GM18870 (cell line): ENCODE results near the gene GPC1.

Experiments used
- ATAC-seq: cut with Tn5 transposase; IDR thresholded peaks from one replicate; pipeline ENCODE4 v1.9.1; 2021; ENCODE audit warnings: moderate library complexity; ENCODE audit not compliant: unreplicated experiment

The GPC1 gene

DNA sequence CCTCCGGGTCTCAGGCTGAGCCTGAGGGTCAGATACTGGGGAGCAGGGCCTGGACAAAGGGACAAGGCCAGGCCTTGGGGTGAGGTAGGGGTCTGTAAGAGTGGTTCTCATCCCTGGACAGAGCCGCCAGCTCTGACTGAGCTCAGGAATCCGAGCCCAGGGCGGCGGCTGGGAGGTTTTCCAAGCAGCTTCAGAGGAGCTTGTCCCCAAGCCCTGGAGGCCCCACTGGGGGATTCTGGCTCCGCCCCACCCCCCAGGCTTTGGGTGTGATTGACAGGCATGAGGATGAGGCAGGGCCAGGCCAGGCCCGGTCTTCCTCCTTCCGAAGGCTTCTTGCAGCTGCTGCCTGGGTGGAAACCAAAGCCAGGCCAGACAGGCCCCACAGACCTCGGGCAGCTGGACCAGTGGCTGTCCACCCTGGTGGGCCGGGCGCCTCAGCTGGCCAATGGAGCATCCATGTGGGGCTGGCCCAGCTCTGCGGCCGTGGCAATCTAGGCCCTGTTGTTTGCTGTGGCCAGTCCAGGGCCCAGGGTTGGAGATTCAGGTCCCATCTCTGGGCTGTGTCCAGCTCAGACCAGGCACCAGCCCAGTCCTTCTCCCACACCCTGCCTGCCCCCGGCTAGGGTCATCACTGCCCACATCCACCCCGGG, 23.1 kb upstream of the GPC1 start:
- ATAC-seq, result no peak

DNA sequence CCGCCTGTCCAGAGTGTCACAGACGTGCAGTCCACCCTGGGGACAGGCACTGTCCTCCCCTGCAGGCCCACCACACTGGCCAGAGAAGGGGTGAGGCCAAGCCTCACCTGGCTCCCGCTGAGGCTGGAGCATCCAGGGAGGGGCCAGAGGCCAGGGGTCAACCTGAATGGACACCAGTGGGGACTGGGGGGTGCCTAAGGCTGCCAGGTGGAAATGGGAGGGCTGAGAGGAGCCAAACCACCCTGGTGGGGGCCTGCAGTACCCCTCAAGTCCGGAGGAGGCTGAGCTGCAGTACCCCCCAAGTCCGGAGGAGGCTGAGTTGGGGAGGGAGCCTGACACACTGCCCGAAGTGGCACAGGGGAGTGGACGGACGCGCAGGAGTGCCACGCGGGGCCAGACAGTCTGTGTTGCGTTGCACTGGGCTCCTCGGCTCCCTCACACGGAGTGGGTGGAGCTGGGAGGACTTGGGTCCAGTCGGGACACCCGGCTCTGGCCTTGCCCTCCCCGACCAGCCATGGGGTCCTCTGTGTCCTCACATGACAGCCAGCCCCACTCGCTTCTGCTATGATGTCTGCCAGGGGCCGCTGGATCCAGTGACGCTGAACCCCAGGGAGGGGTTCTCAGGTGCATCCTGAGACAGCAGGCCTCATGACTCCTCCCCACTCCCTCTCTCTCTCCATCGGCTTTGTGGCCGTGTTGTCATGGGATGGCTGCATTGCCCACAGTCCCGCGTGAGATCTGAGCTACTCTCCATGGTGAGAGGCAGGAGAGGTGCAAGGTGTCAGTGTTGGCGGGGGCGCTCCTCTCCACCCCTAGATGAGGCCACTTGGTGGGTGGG, 22.3 kb upstream of the GPC1 start:
- no peak for ATAC-seq

DNA sequence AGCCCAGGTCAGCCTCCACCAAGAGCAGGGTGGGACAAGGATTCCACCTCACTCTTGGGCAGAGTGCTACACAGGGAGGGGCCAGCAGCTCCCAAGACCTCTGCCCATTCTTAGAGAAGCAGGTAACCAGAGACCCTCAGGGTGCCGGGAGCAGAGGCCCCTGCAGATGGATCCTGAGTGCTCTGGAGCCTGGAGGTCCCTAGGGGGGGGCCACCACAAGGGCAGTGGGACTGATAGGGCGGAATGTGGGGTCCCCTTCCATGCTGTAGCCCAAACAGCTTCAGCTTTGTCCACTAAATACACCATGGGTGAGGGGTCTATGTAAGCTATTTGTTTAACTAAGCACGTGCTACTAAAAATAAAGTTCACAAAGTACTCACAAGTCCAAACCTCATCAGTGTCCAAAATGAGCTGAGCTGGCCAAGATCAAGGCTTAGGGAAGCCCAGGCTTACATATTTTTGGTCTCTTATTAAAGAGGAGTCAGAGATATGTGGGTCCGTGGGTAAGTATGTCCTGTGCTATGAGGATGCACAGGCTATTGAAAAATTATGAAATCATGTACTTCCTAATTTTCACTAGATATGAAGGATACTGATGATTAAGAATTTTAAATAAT, 21.5 kb upstream of the GPC1 start:
- no peak for ATAC-seq

DNA sequence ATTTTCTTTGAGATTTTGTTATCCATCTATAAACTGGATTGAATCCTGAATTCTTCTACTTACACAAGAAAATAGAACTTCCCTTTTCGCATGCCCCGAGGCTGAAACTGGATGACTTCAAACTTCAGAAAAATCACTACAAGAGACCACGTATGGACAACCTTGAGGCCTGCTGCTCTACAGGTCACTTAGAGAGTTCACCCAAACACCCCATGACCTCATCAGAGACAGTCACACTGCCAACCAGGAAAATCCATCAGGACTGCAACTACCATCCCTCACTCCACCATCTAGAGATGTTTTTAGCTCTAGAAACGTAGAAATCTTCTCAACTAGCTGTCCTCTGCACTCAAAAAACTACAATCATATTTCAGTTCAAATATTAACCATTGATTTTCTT, 18.6 kb upstream of the GPC1 start:
- no peak for ATAC-seq

DNA sequence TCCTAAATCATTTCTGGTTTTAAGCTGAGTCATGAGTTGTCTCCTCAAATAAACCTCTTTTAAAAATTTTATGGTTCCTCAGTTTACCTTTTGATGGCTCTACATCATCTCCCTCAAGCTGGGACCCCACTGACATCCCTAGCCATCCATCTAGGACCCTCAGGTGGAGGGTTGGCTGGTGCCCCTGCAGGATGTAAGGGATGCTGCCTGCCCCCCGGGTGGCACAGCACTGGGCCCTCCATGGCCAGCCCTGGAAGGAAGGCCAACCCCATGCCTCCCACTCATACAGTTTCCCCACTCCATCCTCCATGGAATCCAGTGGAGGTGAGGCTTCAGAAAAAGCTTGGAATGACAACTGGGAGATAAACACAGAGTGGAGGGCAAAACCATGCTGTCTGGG, 17.2 kb upstream of the GPC1 start:
- no peak for ATAC-seq

DNA sequence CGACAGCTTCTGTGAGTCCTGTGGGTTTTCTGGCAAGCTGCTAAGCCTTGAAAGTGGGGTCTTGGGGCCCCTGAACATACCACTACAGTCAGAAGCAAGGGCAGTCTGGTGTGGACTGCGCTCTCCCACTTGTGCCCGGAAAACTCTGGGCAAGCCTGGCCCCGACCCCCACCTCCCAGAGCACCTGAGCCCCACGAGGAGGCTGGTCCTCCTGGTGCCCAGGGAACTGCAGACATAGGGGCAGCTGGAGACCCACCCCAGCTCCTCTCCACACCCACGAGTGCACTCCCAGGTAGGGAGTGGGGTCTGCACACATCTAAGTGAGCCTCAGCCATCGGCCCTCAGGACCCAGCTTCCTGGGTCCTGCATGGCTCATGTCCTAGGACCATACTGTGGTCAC, 16.2 kb upstream of the GPC1 start:
- no peak for ATAC-seq

DNA sequence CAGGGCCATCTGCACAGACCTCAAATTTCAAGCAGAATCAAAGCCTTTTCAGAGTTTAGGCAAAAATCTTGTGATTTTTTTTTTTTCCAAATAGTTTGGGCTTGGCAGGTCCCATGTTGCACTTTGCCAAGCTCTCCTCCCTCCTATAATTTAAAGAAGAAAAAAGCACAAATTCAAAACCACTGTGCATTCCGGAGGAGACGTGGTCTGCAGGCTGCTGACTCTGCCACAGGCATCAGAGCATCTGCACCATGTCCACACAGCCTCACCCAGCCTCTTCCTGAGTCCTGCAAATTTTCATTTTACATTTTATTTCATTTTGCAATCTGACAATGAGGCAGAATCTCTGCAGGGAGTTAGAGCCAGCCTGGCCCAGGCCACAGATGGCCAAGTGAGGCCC, 15.7 kb upstream of the GPC1 start:
- ATAC-seq, result no peak

DNA sequence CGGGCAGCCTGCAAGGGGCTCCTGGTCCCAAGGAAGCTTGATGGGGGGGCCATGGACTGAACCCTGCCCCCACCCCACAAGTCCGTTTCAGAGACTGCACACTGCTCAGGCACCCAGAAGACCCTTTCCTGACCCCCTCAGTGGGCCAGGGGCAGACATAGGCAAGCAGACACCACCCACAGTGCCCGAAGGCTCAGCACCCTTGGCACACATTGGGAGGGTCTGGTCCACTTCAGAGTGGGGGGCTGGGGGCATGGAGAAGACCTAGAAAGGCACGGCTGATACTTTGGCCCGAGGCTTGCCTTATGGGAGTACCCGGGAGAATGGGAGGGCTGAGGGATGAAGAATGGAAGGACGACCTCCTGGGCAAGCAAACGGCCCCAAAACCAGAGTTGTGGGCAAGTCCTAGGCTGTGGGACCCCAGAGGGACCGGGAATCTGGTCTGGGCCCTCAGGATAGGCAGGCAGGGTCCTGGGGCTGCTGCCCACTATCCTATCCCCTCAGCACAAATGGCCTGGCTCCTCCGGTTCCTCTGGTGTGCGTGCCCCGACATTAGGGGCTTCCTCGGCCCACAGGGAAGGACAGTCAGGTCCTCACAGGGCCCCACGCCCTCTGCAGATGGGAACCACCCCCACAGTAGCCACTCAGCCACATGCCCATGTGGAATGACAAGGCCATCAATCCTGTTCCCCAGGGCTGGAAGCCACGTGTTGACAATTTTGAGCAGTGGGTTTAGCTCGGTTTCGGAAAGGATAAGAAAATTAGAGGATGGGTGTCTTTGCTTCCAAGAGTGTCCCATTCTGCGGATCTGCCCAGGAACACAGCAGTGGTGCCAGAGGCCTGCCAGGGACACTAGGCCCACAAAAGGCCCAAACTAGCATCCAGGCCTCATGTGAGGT, 15.0 kb upstream of the GPC1 start:
- no peak for ATAC-seq

DNA sequence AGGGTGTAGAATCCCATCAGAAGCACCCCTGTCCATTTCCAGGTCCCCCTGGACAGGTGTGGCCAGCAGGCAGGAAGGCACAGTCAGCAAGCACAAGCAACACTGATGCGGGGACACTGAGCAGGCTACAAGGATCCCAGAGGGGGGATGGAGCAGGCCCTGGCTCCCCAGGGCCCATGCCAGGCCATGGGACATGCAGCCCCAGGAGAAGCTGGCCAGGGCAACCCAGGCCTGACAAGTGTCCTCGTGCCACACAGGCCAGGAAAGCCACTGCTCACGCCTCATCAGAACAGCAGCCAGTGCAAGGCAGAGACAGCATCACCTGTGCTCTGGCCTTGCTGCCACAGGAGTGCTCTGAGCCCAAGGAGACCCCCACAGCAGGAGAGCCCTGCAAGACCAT, 14.1 kb upstream of the GPC1 start:
- no peak for ATAC-seq

DNA sequence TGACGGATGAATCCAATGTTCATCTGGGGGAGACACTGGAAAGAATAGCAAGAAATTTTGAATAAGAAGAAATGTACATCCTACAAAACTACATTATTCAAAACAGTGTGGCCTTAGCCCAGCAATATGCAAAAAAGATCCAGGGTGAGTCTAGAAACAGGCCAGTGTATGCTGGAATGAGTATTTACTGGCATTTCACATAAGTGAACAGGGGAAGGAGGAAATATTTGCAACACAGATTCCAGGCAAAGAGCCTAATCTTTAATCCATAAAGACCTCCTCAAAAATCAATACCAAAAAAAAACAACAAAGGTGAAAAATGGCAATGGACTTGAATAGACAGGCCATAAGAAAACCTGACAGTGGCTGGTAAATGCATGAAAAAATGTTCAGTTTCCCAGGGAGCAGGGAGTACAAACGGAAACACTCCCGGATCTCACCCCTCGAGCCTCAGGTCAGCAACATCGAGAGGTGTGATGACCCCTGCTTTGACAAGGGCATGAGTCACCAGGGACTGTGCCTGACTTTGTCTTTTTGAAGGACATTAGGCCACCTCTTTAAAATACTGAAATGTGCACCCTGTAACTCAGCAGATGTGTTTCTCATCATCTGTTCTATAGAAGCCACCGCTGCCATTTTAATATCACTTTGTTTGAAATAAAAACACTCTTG, 12.7 kb upstream of the GPC1 start:
- no peak for ATAC-seq

DNA sequence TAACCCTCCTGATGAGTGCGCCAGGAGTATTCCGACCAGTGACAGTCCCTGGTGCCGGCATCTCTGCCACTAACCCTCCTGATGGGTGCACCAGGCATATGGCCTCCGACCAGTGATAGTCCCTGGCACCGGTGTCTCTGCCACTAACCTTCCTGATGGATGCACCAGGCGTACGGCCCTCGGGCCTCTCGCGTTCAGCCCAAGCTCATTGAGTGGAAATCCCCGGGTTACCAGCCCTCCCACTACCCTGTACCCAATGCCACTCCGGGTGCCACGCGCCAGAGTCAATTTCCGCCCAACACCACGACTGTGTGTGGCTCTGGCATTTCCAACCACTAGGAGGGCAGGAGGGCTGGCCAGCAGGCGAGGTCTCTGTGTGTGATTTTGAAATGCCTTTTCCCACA, 11.7 kb upstream of the GPC1 start:
- ATAC-seq, result no peak

DNA sequence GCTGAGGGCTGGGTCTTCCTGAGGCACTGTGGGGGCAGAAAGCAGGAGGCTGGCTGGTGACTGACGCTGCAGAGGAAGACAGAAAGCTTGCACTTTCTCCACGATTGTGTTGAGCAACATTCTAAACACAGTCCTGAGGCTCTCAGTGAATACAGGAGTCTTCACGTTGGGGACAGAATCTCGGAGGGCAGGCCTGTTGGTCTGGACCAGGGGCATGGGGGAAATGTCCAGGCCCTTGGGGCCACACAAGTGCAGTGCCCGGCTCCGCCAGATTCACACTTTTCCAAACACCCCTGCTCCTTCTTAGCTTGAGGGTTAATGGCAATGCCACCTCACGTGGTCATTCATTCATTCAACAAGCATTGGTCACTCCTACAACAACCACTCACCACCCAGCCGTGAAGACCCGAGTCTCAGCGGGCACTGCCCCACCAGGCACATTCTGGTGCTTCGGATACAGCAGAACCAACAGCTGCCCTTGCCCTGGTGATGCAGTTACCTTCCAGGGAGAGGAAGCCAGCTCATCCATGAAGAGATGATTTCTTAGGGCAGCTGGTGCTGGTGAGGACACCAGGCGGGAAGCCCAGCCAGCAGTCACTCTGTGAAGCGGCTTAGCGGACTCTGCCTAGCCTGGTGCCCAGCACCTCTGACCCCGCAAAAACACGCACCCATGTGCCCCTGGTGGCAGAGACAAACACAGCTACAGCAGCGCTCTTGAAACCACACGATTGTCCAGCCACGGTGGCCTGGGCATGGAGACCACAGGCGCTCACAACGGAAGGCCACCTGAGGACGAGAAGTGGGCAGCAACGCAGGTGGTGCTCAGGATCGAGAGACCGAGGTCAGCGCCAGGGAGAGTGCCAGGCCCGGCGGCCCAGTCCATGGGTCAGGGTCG, 10.9 kb upstream of the GPC1 start:
- no peak for ATAC-seq

DNA sequence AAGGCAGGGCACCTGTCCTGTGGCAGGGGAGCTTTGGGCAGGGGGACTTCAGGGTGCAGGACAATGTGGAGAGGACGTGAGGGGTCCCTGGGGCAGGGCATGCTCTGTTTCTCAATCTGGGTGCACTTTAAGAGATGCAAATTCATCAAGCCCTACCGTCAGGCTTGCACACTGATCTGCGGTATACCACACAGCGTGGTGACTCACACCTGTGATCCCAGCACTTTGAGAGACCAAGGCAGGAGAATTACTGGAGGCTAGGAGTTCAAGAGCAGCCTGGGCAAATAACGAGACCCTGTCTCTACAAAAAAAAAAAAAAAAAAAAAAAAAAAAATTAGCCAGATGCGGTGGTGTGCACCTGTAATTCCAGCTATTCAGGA, 10.2 kb upstream of the GPC1 start:
- no peak for ATAC-seq

DNA sequence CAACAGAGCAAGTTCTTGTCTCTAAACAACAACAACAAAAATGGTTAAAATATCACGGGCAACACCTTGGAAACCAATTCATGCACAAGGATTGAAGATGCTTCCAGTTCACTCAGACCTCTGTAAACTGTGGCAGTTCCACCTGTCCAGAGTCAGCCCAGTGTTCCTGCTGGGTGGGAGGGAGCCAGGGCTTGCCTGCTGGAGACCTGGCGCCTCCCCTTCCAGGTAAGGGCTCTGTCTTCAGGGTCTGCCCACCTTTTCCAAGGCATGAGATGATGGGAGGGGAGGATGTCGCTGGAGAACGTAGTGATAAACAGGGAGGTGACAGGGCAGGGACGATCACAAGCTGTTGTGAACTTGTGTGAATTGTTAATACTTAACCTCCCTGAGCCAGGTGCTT, 9.8 kb upstream of the GPC1 start:
- ATAC-seq, result no peak

DNA sequence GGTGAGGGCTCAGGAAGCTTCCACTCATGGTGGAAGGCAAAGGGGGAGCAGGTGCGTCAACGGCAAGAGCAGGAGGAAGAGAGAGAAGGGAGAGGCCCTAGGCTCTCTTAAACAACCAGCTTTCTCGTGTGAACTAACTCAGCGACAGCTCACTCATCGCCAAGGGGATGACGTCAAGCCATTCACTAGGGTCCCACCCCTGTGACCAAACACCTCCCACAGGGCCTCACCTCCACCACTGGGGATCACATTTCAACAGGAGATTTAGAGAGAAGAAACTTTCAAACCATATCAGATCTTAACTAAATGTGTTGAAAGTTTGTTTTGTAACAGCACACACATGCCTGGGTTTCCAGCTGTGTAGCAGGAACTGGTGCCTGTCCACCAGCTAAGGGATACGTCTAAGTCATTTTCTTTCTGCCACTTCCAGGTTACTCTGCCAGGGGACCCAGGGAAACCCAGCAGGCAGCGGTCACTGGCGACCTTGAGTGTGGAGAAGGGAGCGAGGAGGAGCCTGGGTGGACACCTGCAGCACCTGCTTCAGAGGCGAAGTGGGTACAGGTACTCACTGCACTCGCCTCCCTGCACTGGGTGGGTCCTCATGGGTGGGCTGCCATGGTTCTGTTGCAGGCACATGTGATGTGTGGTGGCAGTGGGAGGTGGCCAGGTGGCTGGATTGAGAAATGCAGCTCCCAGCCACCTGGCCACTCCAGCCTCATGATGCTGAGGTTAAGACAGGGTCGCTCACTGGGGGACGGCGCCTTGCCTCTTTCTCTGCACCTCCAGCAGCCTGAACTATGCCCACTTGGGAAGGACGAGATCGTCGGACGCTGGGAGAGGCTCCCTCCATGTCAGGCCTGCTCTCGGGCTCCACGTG, 8.4 kb upstream of the GPC1 start:
- no peak for ATAC-seq

DNA sequence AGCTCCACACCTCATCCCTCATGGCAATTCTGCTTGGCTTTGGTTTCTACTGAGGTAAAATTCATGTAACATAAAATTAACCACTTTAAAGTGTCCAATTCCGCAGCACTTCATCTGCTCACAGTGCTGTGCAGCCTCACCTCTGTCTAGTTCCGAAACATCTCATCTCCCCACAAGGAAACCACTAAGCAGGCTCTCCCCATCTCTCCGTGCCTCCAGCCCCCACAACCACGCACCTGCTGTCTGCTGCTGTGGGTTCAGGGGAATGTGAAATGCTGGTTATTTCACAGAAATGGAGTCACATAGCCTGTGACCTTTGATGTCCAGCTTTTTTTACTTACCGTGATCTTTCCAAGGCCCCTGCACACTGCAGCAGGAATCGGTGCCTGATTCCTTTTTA, 7.7 kb upstream of the GPC1 start:
- ATAC-seq, result no peak

DNA sequence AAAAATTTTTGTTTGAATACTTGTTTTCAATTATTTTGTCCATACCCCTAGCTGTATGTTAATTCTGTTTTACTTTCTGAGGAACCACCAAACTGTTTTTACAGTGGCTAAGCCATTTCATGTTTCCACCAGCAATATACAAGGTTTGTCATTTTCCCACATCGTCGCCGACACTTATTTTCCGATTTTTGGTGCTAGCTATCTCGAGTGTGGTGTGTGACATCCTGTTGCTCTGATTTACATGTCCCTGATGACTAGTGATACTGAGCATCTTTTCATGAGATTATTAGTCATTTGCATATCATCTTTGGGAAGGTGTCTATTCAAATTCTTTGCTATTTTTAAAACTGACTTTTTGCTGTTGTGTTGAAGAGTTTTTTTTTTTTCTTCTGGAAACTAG, 7.2 kb upstream of the GPC1 start:
- ATAC-seq, result no peak

DNA sequence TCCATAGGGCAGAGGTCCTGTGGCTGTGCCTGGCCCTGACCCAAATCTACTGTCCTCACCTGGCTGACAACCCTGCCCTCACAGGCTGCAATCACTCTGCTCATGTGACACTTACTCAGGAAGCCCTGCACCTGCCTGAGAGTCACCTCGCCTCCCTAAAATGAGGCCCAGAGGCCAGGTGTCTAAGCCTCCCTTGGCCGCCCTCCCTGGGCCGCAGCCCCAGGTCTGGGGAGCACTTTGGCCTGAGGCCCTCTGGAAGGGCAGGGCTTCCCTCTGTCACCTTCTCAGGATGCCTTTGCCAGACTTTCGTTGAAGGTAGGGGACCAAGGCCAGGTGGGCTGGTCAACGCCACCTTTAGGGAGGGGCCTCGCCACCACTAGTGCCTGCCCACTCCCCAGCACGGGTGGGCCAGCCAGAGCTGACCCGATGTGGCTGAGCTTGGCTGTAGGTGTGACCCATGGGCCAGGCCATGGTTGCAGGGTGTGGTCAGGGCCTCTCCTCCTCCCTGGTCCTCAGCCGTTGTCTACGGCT, 6.1 kb upstream of the GPC1 start:
- no peak for ATAC-seq
